ENCODE measurements around the gene GBP3. TPM values are rescaled to one million over a fixed set of nuclear protein-coding genes. Genes with fewer than 3 reads are reported as not detected.

Gene GBP3
- total RNA-seq, 1 donor from 2014 or later = 2.1 TPM

Small RNA genes within 50 kb of the gene (small RNA-seq; reads per million reads assigned to genes)
- gene RF00019 = not detected

Other genes with a start within 250 kb of the GBP3 start
- gene GTF2B, start 131.3 kb downstream of the GBP3 start, total RNA-seq = 52.7 TPM
- gene KYAT3, start 30.2 kb downstream of the GBP3 start, total RNA-seq = 10.4 TPM
- gene RBMXL1, start 30.2 kb downstream of the GBP3 start, total RNA-seq = 17.2 TPM
- gene GBP1, start 42.3 kb upstream of the GBP3 start, total RNA-seq = 14.6 TPM
- gene GBP2, start 103.2 kb upstream of the GBP3 start, total RNA-seq = 1.6 TPM
- not detected for gene GBP7, start 153.1 kb upstream of the GBP3 start, total RNA-seq
- 3.7 TPM for gene GBP4, start 176.1 kb upstream of the GBP3 start, total RNA-seq
- gene GBP5, start 250.0 kb upstream of the GBP3 start, total RNA-seq = 0.52 TPM